GM19452 (cell line): ENCODE results near the gene CCDC154.

ENCODE experiments used
- ATAC-seq: cut with Tn5 transposase; IDR thresholded peaks from one replicate; pipeline ENCODE4 v1.9.1; 2021; ENCODE audit not compliant: unreplicated experiment

Gene CCDC154

GRCh38 chr16:1397779-1398178, 46.6 kb downstream of the CCDC154 start:
- no peak for ATAC-seq

- no peak for ATAC-seq
These were observed 48.8 kb downstream of the CCDC154 start for GRCh38 chr16:1395444-1396031.

GRCh38 chr16:1394367-1394951, 49.9 kb downstream of the CCDC154 start:
- ATAC-seq, result no peak

GRCh38 chr16:1393613-1394176, 50.7 kb downstream of the CCDC154 start:
- ATAC-seq, result no peak

GRCh38 chr16:1392826-1393225, 51.5 kb downstream of the CCDC154 start:
- ATAC-seq, result no peak

- no peak for ATAC-seq
These were observed 54.0 kb downstream of the CCDC154 start for GRCh38 chr16:1390239-1390779.

GRCh38 chr16:1389762-1390161, 54.6 kb downstream of the CCDC154 start:
- no peak for ATAC-seq

GRCh38 chr16:1387331-1387730, 57.0 kb downstream of the CCDC154 start:
- ATAC-seq, result no peak

- no peak for ATAC-seq
These were observed 59.1 kb downstream of the CCDC154 start for GRCh38 chr16:1385232-1385631.
